DMS79 treated with DMSO at 0.1 percent for 48 hours (cell line): ENCODE data around the gene GNB3.
A peak's percentile ranks its signal among the peaks of the same experiment; 100 is the strongest.
"Not testable (repeated sequence)": the region's sequence is repeated elsewhere in the genome, so short reads cannot be mapped to it uniquely, and the experiment has no call there.

Source experiments
- DNase-seq: peaks from one replicate; lab custom pipeline; 2025; lab: John Stamatoyannopoulos, UW

The GNB3 gene

DNA sequence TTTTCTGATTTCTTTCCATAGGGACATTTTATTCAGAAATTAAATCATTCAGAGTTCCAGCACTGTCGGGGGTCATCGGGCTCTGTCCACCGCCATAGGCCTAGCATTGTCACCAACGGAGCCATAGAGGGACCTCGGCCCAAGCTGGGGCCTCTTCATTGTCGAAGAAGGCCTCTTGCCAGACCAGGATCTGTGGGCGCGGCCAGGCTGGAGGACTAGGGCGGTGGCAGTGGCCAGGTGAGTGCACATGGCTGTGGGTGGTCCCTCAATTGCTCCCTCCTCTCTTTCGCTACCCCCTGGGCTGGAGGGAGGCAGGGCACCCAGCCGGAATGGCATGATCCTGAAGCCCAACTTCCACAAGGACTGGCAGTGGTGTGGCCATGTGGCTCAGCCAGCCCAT is 43.0 kb downstream of the GNB3 start:
- no peak for DNase-seq

DNA sequence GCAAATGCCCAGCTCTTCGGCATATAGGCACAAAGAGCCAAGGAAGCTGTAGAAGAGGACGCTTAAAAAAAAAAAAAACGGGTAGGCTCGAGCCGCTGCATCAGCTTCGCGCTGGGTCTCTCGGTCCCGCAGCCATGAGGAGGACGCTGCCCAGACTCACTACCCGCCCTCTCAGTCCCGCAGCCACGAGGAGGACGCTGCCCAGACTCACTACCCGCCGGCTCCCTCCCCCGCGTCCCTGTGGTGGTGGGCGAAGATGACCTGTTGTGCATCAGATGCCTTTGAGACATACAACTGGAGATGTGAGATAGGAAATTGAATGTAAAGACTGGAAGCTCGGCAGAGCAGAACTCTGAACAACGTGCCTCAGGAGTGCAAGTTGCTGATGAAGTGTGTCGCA is 43.8 kb downstream of the GNB3 start:
- DNase-seq = no peak

DNA sequence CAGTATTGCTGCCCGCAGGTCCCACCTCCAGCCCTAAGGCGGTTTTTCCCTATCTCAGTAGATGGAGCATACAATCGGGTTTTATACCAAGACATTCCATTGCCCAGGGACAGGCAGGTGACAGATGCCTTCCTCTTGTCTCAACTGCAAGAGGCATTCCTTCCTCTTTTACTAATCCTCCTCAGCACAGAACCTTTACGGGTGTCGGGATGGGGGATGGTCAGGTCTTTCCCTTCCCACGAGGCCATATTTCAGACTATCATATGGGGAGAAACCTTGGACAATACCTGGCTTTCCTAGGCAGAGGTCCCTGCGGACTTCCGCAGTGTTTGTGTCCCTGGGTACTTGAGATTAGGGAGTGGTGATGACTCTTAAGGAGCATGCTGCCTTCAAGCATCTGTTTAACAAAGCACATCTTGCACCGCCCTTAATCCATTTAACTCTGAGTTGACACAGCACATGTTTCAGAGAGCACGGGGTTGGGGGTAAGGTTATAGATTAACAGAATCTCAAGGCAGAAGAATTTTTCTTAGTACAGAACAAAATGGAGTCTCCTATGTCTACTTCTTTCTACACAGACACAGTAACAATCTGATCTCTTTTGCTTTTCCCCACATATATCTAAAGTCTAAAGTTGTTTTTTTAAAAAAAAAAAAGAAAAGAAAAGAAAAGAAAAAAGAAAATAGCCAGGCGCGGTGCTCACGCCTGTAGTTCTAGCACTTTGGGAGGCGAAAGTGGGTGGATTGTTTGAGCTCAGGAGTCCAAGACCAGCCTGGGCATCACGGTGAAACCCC is 45.7 kb downstream of the GNB3 start:
- not testable (repeated sequence) for DNase-seq

DNA sequence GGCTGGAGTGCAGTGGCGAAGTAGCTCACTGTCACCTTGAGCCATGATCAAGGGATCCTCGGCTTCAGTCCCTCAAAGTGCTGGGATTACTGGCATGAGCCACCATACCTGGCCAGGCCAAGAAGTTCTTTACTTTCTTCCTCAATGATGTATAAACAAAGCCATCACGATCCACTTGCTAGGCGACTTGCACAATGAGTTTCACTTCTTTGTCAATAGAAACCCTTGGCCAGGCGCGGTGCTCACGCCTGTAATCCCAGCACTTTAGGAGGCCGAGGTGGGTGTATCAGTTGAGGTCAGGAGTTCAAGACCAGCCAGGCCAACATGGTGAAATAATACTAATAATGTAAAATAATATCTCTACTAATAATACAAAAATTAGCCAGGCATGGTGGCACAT is 46.7 kb downstream of the GNB3 start:
- DNase-seq = no peak

DNA sequence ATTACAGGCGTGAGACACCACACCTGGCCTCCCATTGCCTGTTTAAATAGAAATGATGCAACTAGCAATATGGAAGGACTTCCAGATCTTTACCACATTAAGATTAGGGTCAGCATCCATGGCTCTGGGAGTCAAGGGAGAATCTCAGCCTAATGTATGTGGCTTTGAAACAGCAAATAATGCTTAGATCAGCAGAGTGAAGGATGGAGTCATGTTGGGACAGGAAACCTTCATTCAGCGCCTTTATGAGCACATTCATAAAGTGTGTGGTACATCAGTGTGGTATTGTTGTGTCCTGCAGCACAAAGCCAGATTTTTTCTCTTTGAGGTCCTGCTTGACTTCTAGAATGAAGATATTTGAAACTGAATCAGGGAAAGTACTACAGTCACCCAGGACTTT is 47.6 kb downstream of the GNB3 start:
- no peak for DNase-seq

DNA sequence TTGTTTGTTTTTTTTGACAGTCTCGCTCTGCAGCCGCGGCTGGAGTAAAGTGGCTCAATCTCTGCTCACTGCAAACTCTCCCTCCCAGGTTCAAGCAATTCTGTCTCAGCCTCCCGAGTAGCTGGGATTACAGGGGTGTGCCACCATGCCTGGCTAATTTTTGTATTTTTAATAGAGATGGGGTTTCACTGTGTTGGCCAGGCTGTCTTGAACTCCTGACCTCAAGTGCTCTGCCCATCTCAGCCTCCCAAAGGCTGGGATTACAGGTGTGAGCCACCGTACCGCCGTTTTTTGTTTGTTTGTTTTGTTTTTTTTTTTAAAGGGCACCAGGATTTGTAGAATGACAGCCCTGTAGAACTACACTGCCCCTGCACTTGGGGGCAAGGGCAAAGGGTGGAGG is 48.1 kb downstream of the GNB3 start:
- DNase-seq = not testable (repeated sequence)

DNA sequence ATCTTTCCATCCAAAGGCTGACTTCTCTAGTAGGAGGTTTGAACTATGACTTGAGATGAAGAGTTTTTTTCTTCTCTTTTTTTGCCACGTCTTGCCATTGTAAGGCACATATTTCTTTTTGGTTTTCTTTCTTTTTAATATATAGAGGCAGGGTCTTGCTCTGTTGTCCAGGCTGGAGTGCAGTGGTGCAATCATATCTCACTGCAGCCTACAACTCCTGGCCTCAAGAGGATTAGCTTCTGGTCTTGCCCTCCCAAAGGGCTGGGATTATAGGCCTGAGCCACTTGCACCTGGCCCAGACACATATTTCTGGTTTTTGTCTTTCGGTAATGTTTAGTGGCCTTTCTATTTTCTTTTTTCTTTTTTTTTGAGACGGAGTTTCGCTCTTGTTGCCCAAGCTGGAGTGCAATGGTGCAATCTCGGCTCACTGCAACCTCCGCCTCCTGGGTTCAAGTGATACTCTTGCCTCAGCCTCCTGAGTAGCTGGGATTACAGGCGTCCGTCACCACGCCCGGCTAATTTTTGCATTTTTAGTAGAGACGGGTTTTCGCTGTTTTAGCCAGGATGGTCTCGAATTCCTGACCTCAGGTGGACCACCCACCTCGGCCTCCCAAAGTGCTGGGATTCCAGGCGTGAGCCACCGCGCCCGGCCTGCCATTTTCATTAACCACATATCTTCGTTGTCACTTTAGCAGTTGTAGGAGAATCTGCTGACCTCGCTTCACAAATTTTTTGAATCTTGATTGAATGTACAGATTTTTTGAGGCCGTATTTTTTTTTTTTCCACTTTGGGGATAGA is 49.2 kb downstream of the GNB3 start:
- not testable (repeated sequence) for DNase-seq

- DNase-seq = peak; percentile 94
These were observed 50.3 kb downstream of the GNB3 start for GRCh38 chr12:6890789-6891645.

GRCh38 chr12:6891646-6892001 is 50.9 kb downstream of the GNB3 start:
- no peak for DNase-seq

- DNase-seq = not testable (repeated sequence)
These were observed 52.0 kb downstream of the GNB3 start for GRCh38 chr12:6892683-6893082.

DNA sequence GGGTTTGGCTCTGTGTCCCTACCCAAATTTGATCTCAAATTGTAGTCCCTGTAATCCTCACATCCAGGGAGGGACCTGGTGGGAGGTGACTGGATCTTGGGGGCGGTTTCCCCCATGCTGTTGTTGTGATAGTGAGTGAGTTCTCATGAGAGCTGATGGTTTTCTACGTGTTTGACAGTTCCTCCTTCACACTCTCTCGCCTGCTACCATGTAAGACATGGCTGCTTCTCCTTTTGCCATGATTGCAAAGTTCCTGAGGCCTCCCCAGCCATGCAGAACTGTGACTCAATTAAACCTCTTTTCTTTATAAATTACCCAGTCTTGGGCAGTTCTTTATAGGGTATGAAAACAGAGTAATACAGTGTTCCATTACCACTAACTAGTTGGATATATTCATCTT is 53.6 kb downstream of the GNB3 start:
- no peak for DNase-seq
